ENCODE data around the gene ACE2. TPM values are rescaled to one million over a fixed set of nuclear protein-coding genes. Genes with fewer than 3 reads are reported as not detected.

Gene ACE2
- total and polyA plus RNA-seq, 2 donors (not counting 3 experiments of a cell fraction or from before 2014, with no cell fraction given), result not detected

DNA sequence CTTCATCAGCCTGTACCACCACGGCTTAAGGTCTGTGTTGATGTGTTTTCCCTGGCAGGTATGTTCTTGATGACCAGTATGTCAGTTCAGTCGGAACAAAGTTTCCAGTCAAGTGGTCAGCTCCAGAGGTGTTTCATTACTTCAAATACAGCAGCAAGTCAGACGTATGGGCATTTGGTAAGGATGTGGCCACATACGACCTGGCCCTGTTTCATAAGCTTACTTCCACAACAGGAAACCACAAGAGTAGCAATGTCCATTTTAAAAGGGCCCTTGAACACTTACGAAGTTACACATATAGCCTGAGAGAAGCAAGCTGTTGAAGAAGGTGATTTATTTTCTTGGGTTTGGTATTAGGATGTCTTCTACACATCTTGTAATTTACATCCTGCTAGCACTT is 54.0 kb downstream of the ACE2 start:
- TF ChIP-seq MAX (IDR thresholded peaks at IDR 0.05; ENCODE audit: insufficient read depth, insufficient read length) (no peak), POLR2AphosphoS5 (IDR thresholded peaks at IDR 0.05; ENCODE audit: insufficient read depth, low read depth, low read length) (no peak), FOS (IDR thresholded peaks at IDR 0.05; ENCODE audit: borderline replicate concordance, insufficient read depth, low read length) (no peak), POLR2A (IDR thresholded peaks at IDR 0.05; ENCODE audit: low read depth, low read length) (no peak), JUN (IDR thresholded peaks at IDR 0.05; ENCODE audit: borderline replicate concordance, insufficient read depth, insufficient read length, low read depth) (no peak), EZH2 (IDR thresholded peaks at IDR 0.05; ENCODE audit: borderline replicate concordance, low read depth, low read length, severe bottlenecking) (no peak), MYC (IDR thresholded peaks at IDR 0.05; ENCODE audit: low read depth, low read length) (no peak), GATA2 (IDR thresholded peaks at IDR 0.05; ENCODE audit: insufficient read depth, insufficient read length, low read depth, low read length) (no peak)
- TF ChIP-seq, protein P1, sequence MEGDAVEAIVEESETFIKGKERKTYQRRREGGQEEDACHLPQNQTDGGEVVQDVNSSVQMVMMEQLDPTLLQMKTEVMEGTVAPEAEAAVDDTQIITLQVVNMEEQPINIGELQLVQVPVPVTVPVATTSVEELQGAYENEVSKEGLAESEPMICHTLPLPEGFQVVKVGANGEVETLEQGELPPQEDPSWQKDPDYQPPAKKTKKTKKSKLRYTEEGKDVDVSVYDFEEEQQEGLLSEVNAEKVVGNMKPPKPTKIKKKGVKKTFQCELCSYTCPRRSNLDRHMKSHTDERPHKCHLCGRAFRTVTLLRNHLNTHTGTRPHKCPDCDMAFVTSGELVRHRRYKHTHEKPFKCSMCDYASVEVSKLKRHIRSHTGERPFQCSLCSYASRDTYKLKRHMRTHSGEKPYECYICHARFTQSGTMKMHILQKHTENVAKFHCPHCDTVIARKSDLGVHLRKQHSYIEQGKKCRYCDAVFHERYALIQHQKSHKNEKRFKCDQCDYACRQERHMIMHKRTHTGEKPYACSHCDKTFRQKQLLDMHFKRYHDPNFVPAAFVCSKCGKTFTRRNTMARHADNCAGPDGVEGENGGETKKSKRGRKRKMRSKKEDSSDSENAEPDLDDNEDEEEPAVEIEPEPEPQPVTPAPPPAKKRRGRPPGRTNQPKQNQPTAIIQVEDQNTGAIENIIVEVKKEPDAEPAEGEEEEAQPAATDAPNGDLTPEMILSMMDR (IDR thresholded peaks at IDR 0.05; ENCODE audit: extremely low read depth in 1 of 2, insufficient read depth in 1 of 2, low read depth in 1 of 2, low read length in 2 of 2), result no peak
- DNase-seq (ENCODE audit: low read depth, low spot score) (no peak), FAIRE-seq (no peak)
- POLR2A ChIA-PET, result no interaction called here
- Histone ChIP-seq H3K27ac (ENCODE audit: insufficient read depth, low read depth, low read length) (no peak overlapping the region), H3K9ac (replicated peaks; ENCODE audit: extremely low read depth, insufficient read depth, low read length) (no peak overlapping the region), H4K20me1 (replicated peaks; ENCODE audit: control insufficient read depth, extremely low read depth, insufficient read depth, low read length) (no peaks in the 10 kb centered on the region), H3K79me2 (ENCODE audit: control insufficient read depth, insufficient read depth, low read length) (no peaks in the 10 kb centered on the region), H3K4me3 (replicated peaks in 1 of 3; ENCODE audit: insufficient read depth in 1 of 3, low read depth in 1 of 3, low read length in 3 of 3) (no peak overlapping the region), H3K4me2 (ENCODE audit: insufficient read depth, low read length) (no peak overlapping the region), H3K36me3 (ENCODE audit: control insufficient read depth in 2 of 2, extremely low read depth in 1 of 2, insufficient read depth in 2 of 2, low read length in 2 of 2) (peaks cover 9 to 16% of the 10 kb centered on the region in 2 experiments), H3K9me1 (replicated peaks; ENCODE audit: control insufficient read depth, extremely low read depth, insufficient read depth, low read length) (no peaks in the 10 kb centered on the region), H3K4me1 (ENCODE audit: control insufficient read depth, extremely low read depth, insufficient read depth, low read length) (peaks cover 3% of the 10 kb centered on the region), H3K27me3 (ENCODE audit: control insufficient read depth in 2 of 2, insufficient read depth in 2 of 2, low read length in 2 of 2) (no peaks in the 10 kb centered on the region), H2AFZ (ENCODE audit: low read depth, low read length) (no peak overlapping the region), H3K9me3 (replicated peaks; ENCODE audit: control insufficient read depth, insufficient read depth, low read length) (no peaks in the 10 kb centered on the region)
- intact Hi-C loops (cut with micrococcal nuclease) (loop anchor here (5.0 kb wide), 1 partner anchor 49 kb away; no protein-coding TSS in a partner anchor), dilution Hi-C loops (cut with MboI; ENCODE audit: extremely low pct_ligation_motif_present, low sequenced_read_pairs) (no loop called here)
- BruUV-seq (replicated peaks), result no TSS peak
- CTCF ChIA-PET, result no interaction called here

All from endothelial cell of umbilical vein (primary cell).